NCI-H1105 (cell line): ENCODE data around the gene BCOR.

Experiments used
- DNase-seq: peaks from one replicate; lab custom pipeline; 2025; lab: John Stamatoyannopoulos, UW

The BCOR gene

DNA sequence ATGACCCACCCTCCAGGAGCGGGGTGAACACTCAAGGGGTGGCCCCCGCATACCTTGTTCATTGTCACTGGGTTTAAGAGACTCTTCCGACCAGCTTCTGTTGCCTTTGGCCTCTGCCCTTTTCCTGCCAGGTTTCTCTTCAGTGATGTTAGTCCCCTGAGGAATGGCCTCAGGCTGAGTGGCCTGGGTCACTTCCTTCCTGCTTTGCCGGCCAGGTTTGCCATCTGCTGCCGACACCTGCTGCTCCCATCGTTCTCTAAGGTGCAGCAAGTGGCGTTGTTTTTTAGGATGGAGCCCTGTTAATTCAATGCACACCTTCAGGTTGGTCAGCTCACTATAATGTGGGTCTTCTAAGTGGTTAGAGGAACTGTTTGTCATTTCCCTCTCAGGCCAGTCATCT is 34.2 kb downstream of the BCOR start:
- DNase-seq, result no peak

DNA sequence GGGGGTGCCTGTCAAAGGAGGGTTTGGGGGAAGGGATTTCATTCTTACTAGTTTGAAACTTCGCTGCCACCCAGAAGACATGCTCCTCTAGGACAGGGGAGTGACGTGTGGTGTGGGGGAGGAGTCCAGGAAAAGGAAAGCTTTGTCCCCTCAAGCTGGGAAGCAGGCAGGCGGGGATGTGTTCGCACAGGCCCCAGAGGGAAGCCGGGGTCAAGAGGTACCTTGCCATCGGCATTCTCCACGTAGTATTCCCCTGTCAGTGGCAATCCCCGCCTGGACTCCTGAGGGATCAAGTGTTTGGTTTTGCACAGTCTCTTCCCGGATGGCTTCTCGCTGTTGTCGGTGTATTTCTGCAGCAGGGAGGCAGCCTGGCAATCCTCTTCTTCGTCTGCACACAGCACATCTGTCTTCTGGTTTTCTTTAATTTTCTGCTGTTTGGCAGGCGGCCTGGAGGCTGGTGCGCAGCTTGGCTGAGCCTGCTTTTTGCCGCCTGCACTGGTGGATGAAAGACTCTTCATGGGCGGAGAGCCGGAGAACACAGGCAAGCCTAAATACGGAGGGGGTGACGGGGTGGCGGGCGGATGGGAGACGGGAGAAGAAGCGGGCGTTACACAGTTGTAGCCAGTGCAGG is 35.1 kb downstream of the BCOR start:
- DNase-seq, result no peak

DNA sequence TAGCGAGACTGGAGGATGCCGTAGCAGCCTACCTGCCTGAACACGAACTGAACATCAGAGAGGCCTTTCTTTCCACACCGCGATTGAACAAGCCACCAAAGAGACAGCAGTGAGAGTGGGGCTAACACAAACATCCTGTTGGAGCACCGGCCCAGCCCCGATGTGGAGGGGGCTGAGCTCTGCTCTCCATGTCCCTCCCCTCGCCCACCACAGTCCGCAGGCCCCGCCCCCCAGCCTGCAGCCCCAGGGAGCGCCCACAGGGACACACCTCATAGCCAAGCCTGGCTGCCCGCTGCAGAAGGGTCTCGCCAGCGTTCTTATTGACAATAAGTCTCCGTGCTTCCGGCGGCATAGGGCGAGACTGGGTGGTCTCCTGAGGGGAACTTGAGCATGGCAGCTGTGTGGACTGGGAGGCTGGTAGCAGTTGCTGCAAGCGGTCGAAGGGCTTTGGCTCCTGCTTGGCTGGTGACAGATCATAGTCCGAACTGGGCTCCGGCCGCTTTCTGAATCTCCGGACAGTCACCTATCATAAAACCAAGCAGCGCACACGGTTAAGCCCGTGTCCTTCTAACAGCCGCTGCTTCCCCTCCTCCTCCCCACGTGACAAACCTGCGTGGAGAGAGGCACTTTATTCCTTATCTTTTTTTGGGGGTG is 35.8 kb downstream of the BCOR start:
- no peak for DNase-seq

DNA sequence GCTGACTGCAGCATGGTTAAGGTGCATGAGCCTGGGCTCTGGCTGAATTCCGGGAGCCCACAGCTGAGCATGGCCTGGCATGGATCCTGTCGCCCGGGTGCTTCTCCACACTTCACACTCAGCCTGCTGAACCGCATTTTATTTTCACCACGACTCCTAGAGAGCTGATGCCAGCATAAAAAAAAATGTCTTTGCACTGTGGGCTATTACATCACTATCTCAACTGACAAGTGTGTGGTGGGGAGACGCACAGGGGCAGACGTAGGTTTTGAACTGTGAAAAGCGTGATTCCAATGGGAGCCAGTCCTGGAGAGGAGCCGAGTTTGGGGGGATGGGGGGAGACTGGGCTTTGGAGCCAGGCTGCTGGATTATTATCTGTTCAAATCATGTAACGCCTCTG is 36.8 kb downstream of the BCOR start:
- DNase-seq, result no peak

DNA sequence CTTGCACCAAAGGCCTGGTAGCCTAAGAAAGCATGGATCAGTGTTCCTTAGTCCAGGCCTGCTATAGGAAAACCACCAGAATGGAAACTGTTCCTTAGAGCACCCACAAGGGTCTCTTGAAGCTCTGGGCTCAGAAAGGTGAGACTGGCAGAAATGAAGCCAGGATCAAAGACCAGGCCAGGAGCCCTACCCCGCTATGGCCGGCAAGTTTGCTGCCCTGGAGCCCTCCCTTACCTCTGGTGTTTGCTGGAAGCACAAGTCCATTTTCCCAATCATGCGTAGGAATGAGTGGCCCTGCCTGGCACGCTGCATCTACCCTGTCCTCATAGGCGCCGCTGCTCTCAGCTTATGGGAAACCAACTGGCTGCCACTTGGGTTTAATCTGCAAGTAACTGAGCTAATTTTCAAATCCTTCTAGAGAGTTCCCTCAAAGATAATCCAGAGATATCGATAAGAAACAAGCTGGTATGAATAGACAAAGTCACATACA is 37.4 kb downstream of the BCOR start:
- DNase-seq, result no peak

DNA sequence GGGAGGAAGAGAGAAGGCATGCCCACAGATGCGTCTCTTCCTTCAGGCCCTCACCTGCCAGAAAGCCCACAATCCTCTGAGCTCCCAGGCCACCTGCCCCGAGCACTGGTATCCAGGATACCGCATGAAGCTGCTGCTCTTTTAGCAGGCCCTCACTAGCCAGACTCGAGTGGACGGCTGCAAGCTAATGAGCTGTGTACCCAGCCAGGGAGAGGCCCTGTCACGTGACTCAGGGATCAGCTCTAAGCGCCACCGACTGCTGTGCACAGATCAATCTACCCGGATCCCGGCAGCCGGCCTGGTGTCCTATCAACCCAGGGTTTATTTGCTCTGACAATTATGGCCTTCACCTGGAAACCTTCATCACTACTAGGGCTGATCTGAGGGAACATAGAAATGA is 39.0 kb downstream of the BCOR start:
- peak; percentile 86 for DNase-seq

DNA sequence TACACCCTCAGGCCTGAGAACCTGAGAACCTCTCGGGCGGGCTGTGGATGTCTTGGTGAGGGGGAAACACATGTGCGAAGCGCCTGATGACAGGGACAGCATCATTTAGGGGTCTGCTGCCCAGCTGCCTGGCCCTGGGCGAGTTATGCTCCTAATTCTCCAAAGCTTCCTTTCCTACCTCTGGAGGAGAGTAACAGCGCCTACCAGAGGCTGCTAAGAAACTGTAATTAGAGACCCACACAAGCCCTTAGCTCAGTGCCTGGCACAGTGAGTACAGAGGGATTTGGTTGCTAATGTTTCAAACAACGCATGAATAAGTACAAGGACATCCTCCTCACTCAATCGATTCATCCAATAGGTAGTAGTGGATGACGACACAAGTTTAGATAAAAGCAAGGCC is 40.4 kb downstream of the BCOR start:
- no peak for DNase-seq

DNA sequence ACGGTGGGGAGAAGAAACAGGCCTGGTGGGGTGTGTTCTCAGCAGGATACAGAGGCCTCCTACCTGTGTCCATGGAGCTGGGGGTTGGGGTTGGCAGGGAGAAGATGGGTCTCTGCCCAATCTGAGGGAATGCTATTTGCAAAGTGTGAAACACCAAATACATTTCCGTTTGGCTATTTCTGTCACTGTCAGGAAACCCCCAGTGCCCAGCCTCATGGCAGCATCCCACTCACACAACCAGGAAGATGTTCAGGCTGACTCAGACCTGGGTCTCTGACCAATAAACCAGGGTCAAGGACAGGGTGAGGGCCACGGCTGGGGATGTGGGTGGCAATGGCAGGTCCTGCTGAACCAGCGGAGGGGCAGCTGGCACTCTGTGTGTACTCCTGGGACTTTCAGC is 41.3 kb downstream of the BCOR start:
- no peak for DNase-seq

DNA sequence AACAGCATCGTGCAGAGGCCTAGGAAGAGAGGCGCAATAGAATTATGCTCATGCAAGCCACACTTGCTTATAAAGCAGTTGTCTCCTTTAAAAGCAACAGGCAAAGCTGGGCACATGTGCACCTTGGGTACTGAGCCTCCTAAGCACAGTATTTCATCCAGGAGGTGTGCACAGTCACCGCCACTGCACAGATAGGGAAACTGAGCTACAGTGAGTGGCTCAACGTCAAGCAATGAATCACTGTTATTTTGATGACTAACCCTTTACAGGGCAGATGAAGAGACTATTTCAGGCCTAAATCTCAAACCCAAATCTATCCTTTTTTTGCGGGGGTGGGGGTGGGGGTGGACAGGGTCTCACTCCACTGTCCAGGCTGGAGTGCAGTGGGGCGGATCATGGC is 42.3 kb downstream of the BCOR start:
- no peak for DNase-seq

DNA sequence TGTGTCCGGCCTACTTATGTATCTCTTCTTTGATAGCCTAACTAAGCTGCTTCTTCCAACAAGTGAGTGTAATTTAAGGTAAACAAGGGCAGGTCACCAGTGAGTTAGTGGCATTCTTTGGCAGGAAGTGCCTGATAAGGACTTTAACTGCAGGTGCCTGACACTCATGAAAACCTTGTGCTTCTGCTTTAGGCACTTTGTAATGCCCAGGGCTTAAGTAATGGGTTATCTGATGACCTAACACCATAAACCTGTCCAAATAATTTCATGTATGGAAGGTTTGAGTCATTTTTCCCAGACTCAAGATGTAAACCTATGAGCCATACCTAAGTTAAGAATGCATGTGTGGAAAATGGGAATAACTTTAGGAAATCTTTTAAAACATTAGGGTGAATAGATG is 43.0 kb downstream of the BCOR start:
- no peak for DNase-seq

DNA sequence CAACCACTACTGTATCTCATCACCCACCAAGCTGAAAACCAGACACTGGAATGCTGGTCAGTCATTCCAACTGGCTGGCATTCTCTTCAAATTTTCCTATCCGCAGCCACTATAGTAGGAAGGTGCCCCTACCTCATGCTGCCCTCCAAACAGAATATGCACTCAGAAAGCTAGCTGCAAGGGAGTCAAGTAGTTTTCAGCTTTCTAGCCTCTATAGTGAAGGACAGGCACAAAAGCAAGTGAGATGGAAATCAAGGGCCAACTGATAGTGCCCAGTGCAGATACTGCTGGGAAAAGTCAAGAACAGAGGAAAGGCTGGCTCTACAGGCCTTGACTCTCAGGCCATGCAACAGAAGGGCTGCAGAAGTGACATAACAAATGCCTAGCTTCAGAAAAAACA is 47.2 kb downstream of the BCOR start:
- DNase-seq, result no peak

DNA sequence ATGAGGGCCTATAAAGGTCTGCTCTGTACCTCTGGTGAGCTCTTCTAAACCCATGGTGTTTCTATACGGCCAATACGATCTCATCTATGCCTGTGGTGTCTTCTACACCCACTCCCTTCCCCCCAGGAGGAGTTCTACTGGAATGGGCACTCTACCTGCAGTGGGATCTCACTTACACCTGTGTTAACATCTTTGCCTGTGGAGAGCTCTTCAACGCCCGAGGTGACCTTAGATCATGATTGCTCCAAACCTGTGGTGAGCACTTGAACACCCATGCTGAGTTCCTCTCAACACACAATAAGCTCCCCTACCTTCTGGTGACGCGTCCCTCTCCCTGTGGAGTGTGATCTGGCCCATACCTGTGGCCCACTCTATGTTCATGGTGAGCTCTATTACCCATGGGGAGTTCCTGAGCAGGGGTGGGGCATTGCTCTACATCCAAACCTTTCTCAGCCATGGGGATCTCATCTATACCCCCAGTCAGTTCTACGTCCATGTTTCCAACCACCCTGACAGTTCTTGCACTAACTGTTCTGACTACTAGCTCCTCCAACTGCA is 48.6 kb downstream of the BCOR start:
- DNase-seq, result no peak

DNA sequence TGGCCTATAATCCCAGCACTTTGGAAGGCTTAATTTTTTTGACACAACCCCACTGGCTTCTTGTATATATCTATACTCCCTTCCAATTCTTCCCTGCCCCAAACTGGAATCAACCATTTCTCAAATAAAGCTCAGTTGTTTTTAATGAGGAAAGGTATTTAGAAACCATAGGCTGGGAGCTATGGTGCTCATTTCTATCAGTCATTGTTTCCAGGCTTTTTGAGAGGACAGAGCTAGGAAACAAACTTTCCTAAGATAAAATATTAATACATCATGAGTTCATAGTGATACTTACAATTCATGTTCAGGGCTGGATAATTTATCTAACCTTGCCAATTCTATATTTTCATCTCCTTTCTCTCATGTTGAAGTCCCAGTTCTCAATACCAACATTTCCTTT is 50.3 kb downstream of the BCOR start:
- no peak for DNase-seq

DNA sequence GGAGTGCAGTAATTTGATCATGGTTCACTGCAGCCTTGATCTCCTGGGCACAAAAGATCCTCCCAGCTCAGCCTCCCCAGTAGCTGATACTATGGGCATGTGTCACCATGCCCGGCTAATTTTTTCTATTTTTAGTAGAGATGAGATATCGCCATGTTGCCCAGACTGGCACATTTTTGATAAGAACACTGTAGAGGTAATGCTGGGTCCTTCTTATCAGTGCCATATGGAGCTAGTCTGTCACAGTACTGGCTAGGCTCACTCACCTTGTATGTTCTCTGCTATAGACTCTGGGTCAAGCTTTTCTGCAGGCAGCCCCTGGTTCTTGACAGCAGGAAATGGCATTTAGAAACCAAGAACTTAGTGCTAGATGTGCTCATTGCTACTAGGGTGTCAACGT is 53.9 kb downstream of the BCOR start:
- no peak for DNase-seq

DNA sequence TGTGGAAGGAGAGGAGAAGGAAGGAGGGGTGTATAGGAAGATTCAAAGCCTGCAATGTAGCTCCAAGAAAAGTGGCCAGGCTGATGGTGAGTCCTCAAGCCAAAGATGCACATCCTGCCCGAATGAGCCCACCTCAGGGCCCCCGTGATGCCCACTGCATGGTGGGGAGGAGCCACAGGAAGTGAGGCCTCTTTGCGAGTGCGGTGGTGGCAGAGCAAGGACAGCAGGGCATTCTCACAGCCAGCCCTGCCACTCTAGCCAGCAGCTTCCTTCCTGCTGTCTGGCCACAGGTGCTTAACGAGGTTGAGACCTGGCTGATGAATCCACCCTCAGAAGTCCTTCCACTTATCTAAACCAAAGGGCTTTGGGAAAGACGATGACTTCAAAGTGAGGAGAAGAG is 55.8 kb downstream of the BCOR start:
- DNase-seq, result no peak

DNA sequence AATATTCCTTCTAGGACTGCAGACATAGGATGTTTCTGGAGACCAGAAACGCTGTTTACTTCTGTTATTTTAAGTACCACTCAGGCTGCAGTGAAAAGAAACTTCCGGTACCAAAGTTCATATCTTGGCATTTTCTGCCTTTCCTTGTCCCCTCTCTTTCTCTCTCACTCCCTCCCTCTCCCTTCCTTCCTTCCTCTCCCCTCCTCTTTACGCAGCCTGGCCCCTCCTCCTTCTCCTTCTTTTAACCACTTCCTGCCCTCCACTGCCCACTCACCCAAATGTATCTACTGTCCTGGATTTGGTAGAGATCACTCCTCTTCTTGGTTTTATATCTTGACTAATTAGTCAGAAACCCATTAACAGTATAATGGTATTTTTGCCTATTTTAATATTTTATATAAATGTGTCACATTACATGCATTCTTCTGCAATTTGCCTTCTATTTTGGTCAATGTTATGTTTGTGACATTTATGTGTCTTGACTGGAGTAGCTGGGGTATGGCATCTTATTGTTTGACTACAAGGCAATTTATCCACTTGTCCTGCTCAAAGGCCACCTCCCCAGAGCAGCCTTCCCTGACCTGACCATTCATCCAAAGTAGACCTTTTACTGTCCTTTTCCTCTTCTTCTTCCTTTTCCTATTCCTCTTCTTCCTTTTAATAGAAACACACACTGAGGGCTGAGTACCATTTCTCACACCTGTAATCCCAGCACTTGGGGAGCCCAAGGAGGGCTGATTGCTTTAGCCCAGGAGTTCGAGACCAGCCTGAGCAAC is 56.9 kb downstream of the BCOR start:
- DNase-seq, result no peak

DNA sequence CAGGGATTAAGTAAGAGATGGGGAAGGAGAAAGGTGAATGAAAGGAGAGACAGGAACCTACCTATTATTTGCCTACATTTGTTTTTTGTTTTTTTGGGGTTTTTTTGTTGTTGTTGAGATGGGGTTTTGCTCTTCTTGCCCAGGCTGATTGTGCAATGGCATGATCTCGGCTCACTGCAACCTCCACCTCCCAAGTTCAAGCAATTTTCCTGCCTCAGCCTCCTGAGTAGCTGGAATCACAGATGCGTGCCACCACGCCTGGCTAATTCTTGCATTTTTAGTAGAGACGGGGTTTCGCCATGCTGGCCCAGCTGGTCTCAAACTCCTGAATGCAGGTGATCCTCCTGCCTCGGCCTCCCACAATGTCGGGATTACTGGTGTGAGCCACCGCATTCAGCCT is 57.9 kb downstream of the BCOR start:
- no peak for DNase-seq

DNA sequence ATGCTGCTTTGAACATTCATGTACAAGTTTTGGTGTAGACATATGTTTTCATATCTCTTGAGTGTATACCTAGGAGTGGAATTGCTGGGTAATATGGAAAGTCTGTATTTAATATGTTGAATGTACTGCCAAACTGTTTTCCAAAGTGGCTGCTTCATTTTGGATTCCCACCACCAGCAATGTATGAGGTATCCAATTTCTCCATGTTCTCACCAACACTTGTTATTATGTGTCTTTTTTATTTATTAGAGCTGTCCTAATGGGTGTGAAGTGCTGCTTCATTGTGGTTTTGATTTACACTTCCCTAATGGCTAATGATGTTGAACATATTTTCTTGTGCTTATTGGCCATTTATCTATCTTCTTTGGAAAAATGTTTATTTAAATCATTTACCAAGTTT is 60.4 kb downstream of the BCOR start:
- no peak for DNase-seq

DNA sequence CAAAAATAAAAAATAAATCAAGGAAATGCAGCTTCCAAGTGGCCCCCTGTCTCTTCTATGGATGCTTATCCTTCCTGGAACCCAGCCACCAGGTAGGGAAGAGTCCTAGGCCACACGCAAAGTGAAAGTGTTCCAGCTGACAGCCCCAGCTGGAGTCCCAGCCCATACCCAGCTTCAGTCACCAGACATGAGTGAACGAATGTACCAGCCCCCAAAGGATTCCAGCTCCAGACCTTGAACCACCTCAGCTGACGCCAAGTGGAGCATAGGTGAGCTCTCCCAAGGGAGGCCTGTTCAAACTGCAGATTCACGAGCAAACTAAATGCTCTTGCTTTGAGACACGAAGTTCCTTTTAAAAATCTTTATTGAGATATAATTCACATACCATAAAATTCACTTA is 62.0 kb downstream of the BCOR start:
- DNase-seq, result no peak

DNA sequence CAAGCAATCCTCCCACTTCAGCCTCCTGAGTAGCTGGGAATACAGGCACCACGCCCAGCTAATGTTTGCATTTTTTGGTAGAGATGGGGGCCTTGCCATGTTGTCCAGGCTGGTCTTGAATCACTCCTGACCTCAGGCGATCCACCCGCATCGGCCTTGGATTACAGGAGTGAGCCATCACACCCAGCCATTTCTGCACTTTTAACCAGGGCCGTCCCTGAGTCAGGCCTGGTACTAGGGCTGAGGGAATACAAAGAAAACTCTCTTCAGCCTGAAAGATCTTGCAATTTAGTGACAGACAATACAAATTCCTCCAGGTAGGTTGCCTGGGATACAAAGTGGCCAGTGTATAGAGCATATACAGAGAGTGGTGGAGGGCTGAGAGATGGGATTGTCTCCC is 65.8 kb downstream of the BCOR start:
- no peak for DNase-seq

DNA sequence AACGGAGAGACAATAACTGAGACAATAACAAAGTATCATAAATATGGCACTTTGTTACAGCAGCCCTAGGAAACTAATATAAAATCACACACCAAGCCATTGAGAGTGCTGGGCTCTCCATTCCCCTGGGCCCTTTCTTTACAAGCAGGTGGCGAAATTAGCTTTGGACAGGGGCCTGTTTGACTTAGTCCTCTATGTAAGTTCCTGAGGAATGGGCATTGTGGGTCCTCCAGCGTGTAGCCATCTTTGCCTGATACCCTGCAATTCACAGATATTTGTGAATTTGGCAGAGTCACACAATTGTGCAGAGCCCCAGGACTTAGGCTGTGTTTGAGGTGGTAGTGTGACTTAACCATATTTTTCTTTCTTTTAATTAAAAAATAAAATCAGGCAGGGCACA is 67.6 kb downstream of the BCOR start:
- no peak for DNase-seq

DNA sequence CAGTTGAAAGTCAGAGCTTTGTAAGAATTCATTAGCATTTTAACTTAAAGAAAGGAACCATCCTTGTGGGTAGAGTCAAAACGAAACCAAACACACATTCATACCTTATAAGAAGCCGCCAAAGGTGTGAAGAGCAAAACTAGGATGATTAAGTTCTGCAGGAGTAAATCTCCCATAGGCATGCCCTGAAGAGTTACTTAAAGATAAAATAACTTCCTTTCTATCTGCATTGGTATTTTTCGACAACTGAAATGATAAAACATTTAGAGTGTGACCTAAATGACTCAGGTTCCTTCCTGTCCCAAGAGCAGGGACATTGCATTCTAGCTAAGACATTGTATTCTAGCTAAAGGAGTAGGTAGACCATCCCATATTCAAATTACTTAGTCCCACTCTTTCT is 75.3 kb downstream of the BCOR start:
- DNase-seq, result no peak

DNA sequence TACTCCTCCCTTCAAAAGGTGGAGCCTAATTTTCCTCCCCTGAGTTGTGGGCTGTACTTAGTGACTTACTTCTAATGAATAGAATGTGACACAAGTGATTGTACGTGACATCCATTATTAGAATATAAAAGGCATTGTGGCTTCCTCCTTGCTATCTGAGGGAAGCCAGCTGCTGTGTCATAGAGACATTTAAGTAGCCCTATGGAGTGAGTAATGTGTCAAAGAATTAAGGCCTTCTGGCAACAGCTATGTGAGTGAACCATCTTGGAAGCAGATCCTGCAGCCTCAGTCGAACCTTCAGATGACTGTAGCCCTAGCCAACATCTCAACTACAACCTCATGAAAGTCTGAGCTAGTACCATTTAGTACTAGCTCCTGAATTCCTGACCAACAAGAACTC is 76.1 kb downstream of the BCOR start:
- no peak for DNase-seq
